Measurements from ENCODE around the gene KCNQ2. TPM values are rescaled to one million over a fixed set of nuclear protein-coding genes. Genes with fewer than 3 reads are reported as not detected.

Gene KCNQ2
- total RNA-seq, 1 donor from 2014 or later, result not detected

DNA sequence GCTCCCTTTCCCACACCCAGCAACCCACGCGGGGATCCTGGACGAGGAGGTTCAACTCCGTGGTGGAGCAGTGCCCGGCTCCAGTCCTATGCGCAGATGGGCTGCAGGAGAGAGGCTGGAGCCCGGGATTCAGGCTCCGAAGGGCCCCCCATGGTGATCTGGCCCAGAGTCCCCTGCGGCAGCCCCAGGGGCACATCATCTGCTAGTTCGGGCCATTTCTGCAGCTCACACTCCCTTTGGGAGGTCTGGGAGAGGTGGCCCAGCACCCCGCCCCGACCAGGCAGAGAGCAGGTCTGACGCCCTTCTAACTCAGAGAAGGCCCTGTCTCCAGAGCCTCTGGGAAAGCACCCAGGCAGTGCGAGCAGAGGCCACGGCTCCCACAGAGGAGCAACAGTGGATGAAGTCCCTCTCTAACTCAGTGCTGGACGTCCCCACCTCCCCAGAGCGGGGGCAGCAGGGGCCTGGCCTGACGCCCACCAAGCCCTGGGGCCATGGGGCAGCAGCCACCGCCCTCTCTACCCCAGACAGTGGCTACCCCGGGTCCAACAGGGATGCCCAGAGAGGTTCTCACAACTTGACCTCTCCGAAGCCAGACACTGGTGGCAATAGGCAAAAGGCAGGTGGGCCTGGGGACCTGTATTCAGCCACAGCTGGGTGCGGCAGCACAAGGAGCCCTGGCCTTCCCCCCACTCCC, 3.3 kb downstream of the KCNQ2 start:
- no peak overlapping the region for H3K4me3 Mint-ChIP-seq
- no peaks in the 10 kb centered on the region for H3K9me3 Mint-ChIP-seq

DNA sequence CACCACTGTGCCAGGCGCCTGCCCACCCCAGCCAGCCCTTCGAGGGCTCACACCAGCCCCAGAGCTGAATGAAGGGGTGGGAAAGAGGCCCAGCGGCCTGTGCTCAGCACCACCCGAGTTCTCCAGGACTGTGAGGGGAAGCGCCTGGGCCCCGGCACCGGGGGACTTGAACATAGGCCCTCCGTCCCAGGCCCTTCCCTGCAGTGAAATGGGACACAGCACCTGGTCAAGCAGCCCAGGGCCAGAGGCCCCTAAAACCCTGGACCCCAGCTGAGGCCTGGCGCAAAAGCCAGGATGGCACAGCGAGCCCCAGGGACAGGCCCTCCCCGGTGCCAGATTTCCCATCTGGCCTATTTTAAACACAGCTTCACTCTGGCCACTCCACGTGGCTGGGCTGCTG, 4.0 kb downstream of the KCNQ2 start:
- no peak overlapping the region for H3K27ac Mint-ChIP-seq
- no peaks in the 10 kb centered on the region for H3K4me1 Mint-ChIP-seq (ENCODE audit: low read depth)
- intact Hi-C loops (cut with micrococcal nuclease), result no loop called here
- no peaks in the 10 kb centered on the region for H3K9me3 Mint-ChIP-seq
- no peaks in the 10 kb centered on the region for H3K36me3 Mint-ChIP-seq (ENCODE audit: low read depth)
- peaks cover 18% of the 10 kb centered on the region for H3K27me3 Mint-ChIP-seq (ENCODE audit: insufficient read depth)
- no peak overlapping the region for H3K4me3 Mint-ChIP-seq
- no peak for DNase-seq (ENCODE audit: low spot score)

More for the DNA sequence above, 3.3 kb downstream of the KCNQ2 start:
- Mint-ChIP-seq H3K27me3 (ENCODE audit: insufficient read depth) (peaks cover 20% of the 10 kb centered on the region), H3K4me1 (ENCODE audit: low read depth) (no peaks in the 10 kb centered on the region), H3K36me3 (ENCODE audit: low read depth) (no peaks in the 10 kb centered on the region), H3K27ac (no peak overlapping the region)
- no peak for DNase-seq (ENCODE audit: low spot score)
- intact Hi-C loops (cut with micrococcal nuclease), result no loop called here

DNA sequence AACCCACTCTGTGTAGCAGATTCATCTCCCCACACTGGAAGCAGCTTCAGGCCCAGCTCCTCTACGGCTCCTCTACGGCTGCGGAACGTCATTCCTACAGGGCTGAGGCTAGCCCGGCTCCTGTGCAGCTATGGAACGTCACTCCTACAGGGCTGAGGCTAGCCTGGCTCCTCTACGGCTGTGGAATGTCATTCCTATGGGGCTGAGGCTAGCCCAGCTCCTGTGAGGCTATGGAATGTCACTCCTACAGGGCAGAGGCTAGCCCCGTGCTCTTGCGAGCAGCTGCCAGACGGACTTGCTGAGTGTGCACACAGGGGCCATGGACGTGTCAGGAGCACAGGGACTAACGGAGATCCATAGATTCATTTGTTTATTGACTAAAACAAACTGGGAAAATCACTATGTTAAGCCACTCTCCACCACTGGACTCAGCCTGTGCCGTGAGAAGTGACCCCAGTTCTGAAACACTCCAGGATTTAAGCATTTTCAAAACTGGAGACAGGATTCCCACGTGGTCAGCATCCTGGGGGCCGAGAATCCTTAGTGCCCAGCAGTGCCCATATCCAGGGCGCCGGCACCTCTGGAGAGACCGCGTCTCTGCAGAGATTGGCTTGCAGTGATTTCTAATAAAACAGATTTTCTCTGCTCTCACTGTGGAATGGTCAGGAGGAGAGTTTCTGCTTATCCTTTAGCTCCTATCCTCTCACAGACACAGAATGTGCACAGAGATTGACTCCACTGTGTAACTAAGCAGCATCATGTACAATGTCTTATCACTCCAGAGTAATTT, 5.0 kb downstream of the KCNQ2 start:
- H3K36me3 Mint-ChIP-seq (ENCODE audit: low read depth), result no peaks in the 10 kb centered on the region
- no peak for DNase-seq (ENCODE audit: low spot score)
- intact Hi-C loops (cut with micrococcal nuclease), result no loop called here
- peaks cover 14% of the 10 kb centered on the region for H3K27me3 Mint-ChIP-seq (ENCODE audit: insufficient read depth)
- no peak overlapping the region for H3K27ac Mint-ChIP-seq
- no peaks in the 10 kb centered on the region for H3K9me3 Mint-ChIP-seq
- no peak overlapping the region for H3K4me3 Mint-ChIP-seq
- H3K4me1 Mint-ChIP-seq (ENCODE audit: low read depth), result no peaks in the 10 kb centered on the region

DNA sequence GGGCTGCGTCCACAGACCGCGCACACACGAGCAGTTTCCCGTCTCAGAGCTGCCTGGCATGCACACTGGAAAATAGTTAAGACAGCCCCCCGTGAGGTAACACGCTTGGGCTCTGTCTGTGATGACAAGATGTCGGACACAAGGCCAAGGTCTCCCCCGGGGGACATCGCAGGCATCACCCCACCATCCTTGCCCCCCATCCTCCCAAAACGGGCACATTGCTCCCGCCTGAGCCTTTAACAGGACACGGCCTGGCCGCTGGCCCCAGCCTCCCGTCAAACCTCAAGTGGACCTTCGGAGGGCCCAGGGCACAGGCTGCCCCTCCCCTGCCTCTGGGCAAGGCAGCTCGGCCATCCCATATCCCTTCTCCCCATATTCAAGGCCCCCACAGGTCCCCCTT, 5.6 kb downstream of the KCNQ2 start:
- H3K27me3 Mint-ChIP-seq (ENCODE audit: insufficient read depth), result peaks cover 14% of the 10 kb centered on the region
- no peak for DNase-seq (ENCODE audit: low spot score)
- no peaks in the 10 kb centered on the region for H3K36me3 Mint-ChIP-seq (ENCODE audit: low read depth)
- no peak overlapping the region for H3K4me3 Mint-ChIP-seq
- H3K27ac Mint-ChIP-seq, result no peak overlapping the region
- no peaks in the 10 kb centered on the region for H3K4me1 Mint-ChIP-seq (ENCODE audit: low read depth)
- intact Hi-C loops (cut with micrococcal nuclease), result no loop called here
- no peaks in the 10 kb centered on the region for H3K9me3 Mint-ChIP-seq

DNA sequence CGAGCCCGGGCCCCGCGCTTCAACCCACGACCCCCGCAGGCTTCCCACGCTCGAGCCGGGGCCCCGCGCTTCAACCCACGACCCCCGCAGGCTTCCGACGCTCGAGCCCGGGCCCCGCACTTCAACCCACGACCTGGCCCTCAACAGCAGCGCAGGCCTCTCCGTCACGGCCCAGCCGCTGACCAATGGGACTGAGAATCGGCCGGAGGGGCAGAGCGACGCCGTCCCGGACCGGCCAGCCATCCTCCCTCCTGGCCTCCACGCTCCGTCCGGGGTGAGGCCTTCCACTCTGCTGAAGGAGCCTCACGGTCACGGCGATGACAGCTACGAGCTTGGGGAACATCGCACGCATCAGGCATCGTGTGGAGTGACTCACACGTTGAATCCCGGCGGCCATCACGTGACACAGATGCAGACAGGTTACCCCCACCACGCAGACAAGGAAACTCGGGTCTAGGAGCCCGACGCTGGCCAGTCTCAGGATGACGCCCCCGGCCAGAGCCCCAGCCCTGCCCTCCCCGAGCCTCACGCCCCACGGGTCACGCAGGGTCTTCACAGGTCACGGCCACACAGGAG, 6.1 kb downstream of the KCNQ2 start:
- intact Hi-C loops (cut with micrococcal nuclease), result no loop called here
- Mint-ChIP-seq H3K27ac (no peak overlapping the region), H3K9me3 (no peaks in the 10 kb centered on the region), H3K27me3 (ENCODE audit: insufficient read depth) (peaks cover 14% of the 10 kb centered on the region), H3K4me3 (no peak overlapping the region), H3K36me3 (ENCODE audit: low read depth) (no peaks in the 10 kb centered on the region), H3K4me1 (ENCODE audit: low read depth) (no peaks in the 10 kb centered on the region)
- DNase-seq (ENCODE audit: low spot score), result no peak

DNA sequence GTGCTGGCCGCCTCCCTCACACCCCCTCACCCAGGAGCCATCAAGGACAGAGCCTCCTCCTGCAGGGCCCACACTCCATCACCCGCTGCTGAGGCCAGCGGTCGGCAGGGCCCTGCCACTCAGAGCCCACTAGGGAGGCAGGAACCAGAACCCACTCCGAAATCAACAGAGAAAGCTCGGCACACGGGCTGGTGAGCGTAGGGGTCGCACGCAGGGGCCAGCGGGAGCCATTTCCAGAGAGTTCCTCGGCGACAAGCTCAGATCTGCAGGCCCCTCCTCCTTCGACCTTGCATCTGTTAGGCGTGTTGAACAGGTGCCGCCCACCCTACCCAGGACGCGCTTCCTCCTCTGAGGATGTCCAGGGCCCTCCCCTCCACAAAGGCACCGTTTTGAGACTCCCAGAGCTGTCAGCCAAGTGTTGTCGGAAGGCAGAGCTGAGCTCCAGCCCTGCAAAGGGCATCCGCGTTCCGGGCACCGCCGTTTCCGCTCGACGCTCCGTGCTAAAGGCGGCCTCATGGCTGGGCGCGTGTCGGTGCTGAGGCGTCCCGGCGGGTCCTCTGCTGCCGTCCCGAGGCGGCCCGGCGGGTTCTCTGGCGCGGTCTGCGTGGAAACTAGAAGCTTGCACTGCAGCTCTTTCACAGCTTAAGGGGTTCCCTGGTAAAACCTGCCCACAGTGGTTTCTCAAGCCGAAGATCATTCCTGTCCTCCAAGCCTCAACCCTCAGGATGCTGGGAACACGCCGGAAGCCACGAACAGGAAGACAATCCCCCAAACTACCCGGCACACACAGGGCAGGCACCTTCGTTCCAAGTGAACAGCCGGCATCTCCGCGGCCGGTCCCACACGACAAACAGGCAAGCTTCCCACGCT, 6.8 kb downstream of the KCNQ2 start:
- H3K27ac Mint-ChIP-seq, result no peak overlapping the region
- no peaks in the 10 kb centered on the region for H3K9me3 Mint-ChIP-seq
- intact Hi-C loops (cut with micrococcal nuclease), result no loop called here
- no peak overlapping the region for H3K4me3 Mint-ChIP-seq
- peaks cover 14% of the 10 kb centered on the region for H3K27me3 Mint-ChIP-seq (ENCODE audit: insufficient read depth)
- no peaks in the 10 kb centered on the region for H3K4me1 Mint-ChIP-seq (ENCODE audit: low read depth)
- DNase-seq (ENCODE audit: low spot score), result no peak
- H3K36me3 Mint-ChIP-seq (ENCODE audit: low read depth), result no peaks in the 10 kb centered on the region

DNA sequence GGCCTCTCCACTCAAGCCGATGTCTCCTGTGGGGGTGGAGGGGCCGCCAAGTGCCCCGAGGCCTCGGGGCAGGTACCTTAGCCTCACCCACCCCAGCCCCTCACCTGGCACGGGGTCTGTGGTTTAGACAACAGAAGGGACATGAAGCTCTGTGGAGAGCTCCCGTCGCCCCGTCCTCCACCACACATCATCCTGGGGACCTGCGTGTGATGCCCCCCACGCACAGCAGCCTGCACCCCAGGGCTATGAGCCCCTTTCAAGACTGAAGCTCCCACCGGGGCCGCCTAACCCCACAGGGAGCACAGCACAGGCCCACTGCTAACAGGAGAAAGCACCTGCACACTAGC, 8.2 kb downstream of the KCNQ2 start:
- DNase-seq (ENCODE audit: low spot score), result no peak

DNA sequence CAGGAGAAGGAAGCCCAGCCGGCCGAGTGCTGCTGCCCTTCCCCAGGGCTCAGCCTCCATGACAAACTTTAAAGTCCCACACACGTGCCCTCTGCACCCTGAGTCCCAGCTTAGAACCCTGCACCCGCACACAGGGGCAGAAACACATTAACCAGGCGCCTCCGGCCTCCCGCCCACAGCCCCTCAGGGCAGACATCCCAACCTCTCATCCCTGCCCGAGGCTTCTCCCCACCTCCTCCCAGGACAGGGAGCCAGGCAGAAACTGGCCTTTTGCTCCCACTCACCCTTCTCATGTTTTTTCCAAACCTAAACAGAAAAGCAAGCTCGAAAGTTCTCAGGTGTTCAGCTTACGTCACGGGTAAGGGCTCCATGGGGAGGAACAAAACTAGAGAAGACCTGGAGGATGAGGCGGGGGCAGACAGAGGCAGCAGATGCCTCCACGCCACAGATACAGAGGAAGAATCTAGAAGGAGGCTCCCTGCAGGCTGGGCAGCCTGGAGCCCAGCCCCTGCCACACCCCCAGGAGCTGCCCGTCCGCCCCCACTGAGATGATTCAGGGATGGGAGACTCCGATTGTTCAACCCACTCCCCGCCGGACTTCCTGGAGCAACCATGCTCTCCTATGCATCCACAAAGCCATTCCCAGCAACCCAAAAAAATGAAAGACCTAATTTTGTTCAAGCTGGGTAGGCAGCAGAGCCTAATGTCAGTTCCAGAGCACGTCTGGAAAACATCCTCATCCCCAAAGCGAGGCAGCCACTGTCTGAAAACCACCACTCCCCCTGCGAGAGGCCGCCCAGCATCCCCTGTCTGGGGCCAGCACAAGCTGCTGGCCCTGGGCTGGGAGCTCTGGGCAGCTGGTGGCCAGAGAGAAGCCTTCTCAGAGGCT, 8.8 kb downstream of the KCNQ2 start:
- intact Hi-C loops (cut with micrococcal nuclease), result no loop called here
- Mint-ChIP-seq H3K4me1 (ENCODE audit: low read depth) (no peaks in the 10 kb centered on the region), H3K27me3 (ENCODE audit: insufficient read depth) (peaks cover 7% of the 10 kb centered on the region), H3K4me3 (no peak overlapping the region), H3K36me3 (ENCODE audit: low read depth) (no peaks in the 10 kb centered on the region), H3K9me3 (no peaks in the 10 kb centered on the region), H3K27ac (no peak overlapping the region)
- no peak for DNase-seq (ENCODE audit: low spot score)

More for the DNA sequence above, 8.2 kb downstream of the KCNQ2 start:
- H3K36me3 Mint-ChIP-seq (ENCODE audit: low read depth), result no peaks in the 10 kb centered on the region
- peaks cover 9% of the 10 kb centered on the region for H3K27me3 Mint-ChIP-seq (ENCODE audit: insufficient read depth)
- no peaks in the 10 kb centered on the region for H3K9me3 Mint-ChIP-seq
- no peaks in the 10 kb centered on the region for H3K4me1 Mint-ChIP-seq (ENCODE audit: low read depth)
- no peak overlapping the region for H3K27ac Mint-ChIP-seq
- intact Hi-C loops (cut with micrococcal nuclease), result no loop called here
- no peak overlapping the region for H3K4me3 Mint-ChIP-seq

DNA sequence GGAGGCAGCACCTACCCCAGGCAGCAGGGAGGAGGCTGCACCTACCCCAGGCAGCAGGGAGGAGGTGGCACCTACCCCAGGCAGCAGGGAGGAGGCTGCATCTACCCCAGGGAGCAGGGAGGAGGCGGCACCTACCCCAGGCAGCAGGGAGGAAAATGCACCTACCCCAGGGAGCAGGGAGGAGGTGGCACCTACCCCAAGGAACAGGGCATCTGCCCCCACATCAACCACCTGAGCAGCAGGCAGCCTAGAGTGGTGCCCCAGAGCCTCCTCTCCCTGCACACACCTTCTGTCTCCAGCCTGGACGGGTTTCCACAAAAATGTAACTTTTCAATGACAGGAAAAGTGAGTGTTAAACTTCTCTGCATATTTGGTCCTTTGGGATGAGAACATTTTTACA, 10.2 kb downstream of the KCNQ2 start:
- Mint-ChIP-seq H3K36me3 (ENCODE audit: low read depth) (no peaks in the 10 kb centered on the region), H3K4me3 (no peak overlapping the region), H3K27me3 (ENCODE audit: insufficient read depth) (peaks cover 6% of the 10 kb centered on the region), H3K9me3 (no peaks in the 10 kb centered on the region), H3K27ac (no peak overlapping the region), H3K4me1 (ENCODE audit: low read depth) (no peaks in the 10 kb centered on the region)
- intact Hi-C loops (cut with micrococcal nuclease), result no loop called here
- DNase-seq (ENCODE audit: low spot score), result no peak

DNA sequence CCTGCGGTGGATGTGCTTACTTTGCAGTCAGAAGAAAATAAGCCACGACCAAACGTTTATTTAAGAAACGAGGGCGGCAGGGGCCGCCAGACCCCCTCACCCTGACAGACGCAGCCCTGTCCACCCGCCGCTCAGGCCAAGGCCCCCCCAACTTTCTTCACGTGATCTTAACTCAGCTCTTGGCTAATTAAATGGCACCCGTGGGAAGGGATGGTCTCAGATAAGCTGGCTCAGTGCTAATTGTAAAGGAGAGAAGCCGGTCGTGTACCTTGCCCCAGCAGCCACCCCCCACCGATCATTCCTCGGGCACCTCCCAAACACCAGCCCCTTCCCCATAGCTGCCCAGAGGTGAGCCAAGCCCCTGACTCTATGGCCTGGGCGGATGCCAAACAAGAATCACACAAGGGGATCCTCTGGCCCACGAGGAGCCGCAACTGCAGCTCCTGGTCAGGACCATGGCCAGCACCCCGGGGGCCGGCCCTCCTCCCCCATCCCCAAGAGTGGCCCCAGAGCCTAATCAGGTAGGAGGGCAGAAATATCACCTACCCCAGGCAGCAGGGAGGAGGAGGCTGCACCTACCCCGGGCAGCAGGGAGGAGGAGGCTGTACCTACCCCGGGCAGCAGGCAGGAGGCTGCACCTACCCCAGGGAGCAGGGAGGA, 11.2 kb downstream of the KCNQ2 start:
- Mint-ChIP-seq H3K4me1 (ENCODE audit: low read depth) (no peaks in the 10 kb centered on the region), H3K27ac (no peak overlapping the region), H3K4me3 (no peak overlapping the region), H3K27me3 (ENCODE audit: insufficient read depth) (peaks cover 6% of the 10 kb centered on the region), H3K9me3 (no peaks in the 10 kb centered on the region), H3K36me3 (ENCODE audit: low read depth) (no peaks in the 10 kb centered on the region)
- intact Hi-C loops (cut with micrococcal nuclease), result no loop called here
- no peak for DNase-seq (ENCODE audit: low spot score)

DNA sequence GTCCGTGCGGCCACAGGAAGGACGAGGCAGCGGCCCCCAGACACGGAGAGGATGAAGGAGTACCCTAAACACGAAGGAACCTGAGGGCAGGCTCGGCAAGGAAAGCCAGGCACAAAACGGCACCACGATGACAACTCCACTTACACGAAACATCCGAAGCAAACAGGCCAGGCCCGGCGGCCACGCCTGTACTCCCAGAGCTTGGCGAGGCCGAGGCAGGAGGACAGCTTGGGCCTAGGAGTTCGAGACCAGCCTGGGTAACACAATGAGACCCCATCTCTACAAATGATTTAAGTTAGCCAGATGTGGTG, 13.4 kb downstream of the KCNQ2 start:
- H3K27me3 Mint-ChIP-seq (ENCODE audit: insufficient read depth), result peaks cover 8% of the 10 kb centered on the region
- H3K4me3 Mint-ChIP-seq, result no peak overlapping the region
- no peaks in the 10 kb centered on the region for H3K4me1 Mint-ChIP-seq (ENCODE audit: low read depth)
- intact Hi-C loops (cut with micrococcal nuclease), result no loop called here
- DNase-seq (ENCODE audit: low spot score), result no peak
- no peak overlapping the region for H3K27ac Mint-ChIP-seq
- no peaks in the 10 kb centered on the region for H3K9me3 Mint-ChIP-seq
- H3K36me3 Mint-ChIP-seq (ENCODE audit: low read depth), result no peaks in the 10 kb centered on the region

Data from activated T-helper 1 cell treated with anti-CD3 and anti-CD28 coated beads, Interleukin-12 subunit alpha, Interleukin-12 subunit beta, Interleukin-2, Interleukin-4 antibody, amounts not matched to agents 30 ng/mL and 10 ng/mL and 1 ng/mL, durations not matched to agents 14 hours and 24 hours and 36 hours (primary cell).